Peyer's patch (tissue), 4 donors: Measurements from ENCODE around the gene SH3BP5L.

Experiments
- CTCF ChIP-seq, 6 experiments: fragments of 450-650 bp in 4 of 6; fragments of 200-600 bp in 2 of 6; sonication (generic) in 1 of 6; IDR thresholded peaks; one replicate each; pipeline ENCODE4 v1.5.1; 2017 to 2019; ENCODE audit warnings: antibody characterized with exemption in 6 of 6, mild to moderate bottlenecking in 3 of 6, moderate library complexity in 1 of 6
- POLR2A ChIP-seq, 2 donors: fragments of 450-650 bp; IDR thresholded peaks; one replicate each; pipeline ENCODE4 v1.5.1; 2017; ENCODE audit warnings: antibody characterized with exemption in 2 of 2, mild to moderate bottlenecking in 2 of 2, moderate library complexity in 2 of 2

DNA sequence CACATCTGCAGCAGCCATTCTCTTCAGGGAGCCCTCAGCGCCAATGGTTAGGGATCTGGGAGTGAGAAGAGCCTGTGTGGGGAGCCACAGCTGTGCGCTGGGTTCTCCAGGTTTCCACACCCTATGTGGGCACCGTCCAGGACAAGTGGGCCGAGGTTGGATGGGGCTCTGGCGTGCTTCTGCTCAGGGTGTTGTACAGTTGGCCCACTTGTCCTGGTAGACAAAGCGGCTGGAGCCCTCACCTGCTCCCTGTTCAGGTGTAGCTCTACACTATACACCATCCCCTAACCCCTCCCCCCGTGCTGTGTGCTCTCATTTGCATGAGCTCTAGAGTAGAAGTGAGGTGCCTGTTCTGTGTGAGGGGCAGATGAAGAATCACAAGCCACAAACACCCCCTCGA is 12.2 kb downstream of the SH3BP5L start:
- TF ChIP-seq CTCF (IDR thresholded peaks at IDR 0.05) (no peak), POLR2A (IDR thresholded peaks at IDR 0.05) (no peak)
